HG03103 (cell line): ENCODE measurements around the gene CORO2B.

Experiments
- ATAC-seq: cut with Tn5 transposase; IDR thresholded peaks from one replicate; pipeline ENCODE4 v1.9.1; 2021; ENCODE audit warnings: low read depth; ENCODE audit not compliant: unreplicated experiment

CORO2B gene

DNA sequence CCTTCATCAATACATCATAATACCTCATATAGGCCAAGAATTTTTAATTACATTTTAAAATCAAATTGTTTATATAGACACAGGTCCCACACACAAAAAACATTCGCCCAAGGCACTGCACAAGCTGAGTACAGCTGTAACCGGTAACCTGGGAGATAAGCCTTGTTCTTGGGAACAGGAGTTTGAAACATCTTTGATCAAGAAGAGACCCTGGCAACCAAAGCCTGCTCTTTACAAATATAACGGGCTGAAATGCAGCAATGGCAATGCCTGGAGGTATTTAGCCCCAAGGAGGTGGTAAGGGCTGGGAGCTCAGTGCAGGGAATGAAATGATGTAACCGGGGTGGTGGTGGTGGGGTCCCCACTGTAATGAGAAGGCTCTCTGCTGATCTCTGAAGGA lies 7.2 kb upstream of the CORO2B start:
- no peak for ATAC-seq

GRCh38 chr15:68572309-68572708 lies 6.5 kb upstream of the CORO2B start:
- no peak for ATAC-seq

- no peak for ATAC-seq
These were observed 5.9 kb upstream of the CORO2B start for GRCh38 chr15:68572921-68573320.

GRCh38 chr15:68574046-68574445 lies 4.7 kb upstream of the CORO2B start:
- no peak for ATAC-seq

DNA sequence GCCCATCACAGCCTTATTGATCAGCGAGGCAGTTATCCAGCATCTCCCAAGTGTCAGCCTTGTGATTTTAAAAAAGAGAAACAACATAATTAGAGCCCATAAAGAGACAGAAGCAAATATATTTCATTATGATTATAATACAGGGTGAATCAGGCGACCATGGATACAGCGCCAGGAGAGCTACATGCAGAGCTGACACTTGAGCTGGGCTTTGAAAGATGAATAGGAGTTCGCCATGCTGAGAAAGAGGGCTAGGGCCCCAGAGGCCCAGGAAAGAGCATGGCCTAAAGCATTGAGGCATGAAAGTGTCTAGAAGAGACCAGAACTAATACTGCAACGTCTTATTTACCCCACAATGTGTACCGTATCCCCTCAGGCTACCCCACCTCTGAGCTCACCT lies 4.2 kb upstream of the CORO2B start:
- no peak for ATAC-seq

GRCh38 chr15:68576235-68576892 lies 2.4 kb upstream of the CORO2B start:
- no peak for ATAC-seq

DNA sequence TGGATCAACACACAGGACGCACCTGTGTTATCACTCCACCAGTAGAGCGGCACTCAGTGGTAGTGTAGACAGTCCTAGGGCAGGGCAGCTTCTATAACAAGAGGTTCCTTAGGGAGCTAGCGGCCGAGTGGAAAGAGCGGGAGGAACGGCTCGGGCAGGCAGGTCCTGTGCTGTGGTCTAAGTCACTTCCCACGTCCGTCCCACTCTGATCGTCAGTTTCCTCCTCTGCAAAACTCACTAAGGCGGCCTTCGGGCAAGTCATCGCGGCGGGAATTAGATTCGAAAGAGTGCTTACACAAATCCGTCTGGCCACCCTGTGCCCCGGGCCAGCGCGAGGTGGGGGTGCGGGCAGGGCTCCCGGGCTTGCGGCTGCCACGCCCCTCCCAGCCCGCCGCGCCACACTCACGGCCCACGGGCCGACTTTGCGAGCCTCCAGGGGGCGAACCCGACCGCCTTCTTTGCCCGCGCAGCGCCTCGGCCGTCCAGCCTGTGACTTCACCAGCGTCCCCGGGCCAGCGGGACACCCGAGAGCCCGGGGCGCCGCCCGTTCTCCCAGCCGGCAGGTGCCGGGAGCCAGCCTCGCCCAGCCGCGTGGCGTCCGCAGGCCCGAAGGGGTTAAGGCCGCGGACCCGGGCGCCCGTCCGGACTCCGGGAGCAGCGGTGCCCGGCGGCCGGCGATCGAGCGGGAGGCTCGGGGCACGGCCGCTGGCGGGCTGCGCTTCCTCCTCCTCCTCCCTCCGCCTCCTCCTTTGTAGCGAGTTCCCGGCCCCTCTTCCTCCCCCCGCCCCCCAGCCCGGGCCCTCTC lies 416 bp upstream of the CORO2B start:
- no peak for ATAC-seq

- ATAC-seq, result no peak
These were observed 1.5 kb downstream of the CORO2B start for GRCh38 chr15:68580026-68580882.

GRCh38 chr15:68580883-68581155 lies 2.0 kb downstream of the CORO2B start:
- ATAC-seq, result no peak

DNA sequence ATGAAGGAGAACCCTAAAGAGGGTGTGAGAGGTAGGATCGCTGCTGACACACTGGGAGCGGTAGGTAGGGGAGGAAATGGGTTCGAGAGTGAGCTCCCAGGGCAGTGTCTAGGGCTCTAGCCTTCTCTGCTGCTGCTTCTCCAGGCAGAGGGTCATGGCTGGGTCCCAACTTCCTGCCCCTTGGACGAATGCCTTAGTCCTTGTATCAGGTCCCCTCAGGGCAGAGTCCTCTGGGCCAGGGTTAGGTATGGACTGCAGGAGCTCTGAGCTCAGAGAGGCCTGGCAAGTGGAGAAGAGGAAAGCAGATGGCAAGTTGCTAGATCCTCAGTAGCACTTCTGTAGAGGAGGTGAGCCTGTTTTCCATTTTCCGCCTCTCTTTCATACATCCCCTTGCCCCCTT lies 2.9 kb downstream of the CORO2B start:
- ATAC-seq, result no peak

- no peak for ATAC-seq
These were observed 3.4 kb downstream of the CORO2B start for GRCh38 chr15:68582236-68582635.

GRCh38 chr15:68582864-68583263 lies 4.1 kb downstream of the CORO2B start:
- no peak for ATAC-seq

- no peak for ATAC-seq
These were observed 4.5 kb downstream of the CORO2B start for GRCh38 chr15:68583321-68583720.

- no peak for ATAC-seq
These were observed 5.4 kb downstream of the CORO2B start for GRCh38 chr15:68583936-68584755.

GRCh38 chr15:68584756-68585573 lies 6.2 kb downstream of the CORO2B start:
- ATAC-seq, result no peak

DNA sequence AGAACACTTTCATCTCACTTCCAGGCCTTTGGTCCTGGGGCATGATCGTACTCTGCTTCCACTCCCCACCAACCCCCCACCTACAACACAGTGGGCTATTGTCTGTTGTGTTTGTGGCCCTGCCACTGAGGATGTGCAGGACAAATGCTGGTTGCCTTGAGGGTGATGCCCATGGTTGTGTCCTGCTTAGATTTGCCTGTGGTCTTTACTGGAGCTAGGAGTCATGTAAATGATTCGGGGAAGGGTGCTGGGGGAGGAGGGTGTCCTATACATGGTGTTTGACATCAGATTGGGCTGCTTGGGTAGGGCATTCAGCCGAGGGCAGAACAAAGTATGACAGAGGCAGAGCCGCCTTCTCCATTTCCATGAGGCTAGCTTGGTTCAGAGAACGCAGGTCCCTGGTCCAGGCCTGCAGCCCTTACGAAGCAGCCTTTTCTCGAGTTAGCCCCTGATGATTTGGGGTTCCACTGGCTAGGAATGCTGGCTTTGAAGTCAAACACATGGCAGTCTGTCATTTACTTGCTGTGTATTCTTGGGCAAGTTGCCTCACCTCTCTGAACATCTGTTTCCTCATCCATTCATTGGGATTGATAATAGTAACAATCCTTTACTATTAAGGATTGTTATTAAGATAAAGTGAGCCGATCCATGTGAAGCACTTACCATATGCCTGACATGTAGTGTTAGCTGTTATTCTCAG lies 6.9 kb downstream of the CORO2B start:
- no peak for ATAC-seq

DNA sequence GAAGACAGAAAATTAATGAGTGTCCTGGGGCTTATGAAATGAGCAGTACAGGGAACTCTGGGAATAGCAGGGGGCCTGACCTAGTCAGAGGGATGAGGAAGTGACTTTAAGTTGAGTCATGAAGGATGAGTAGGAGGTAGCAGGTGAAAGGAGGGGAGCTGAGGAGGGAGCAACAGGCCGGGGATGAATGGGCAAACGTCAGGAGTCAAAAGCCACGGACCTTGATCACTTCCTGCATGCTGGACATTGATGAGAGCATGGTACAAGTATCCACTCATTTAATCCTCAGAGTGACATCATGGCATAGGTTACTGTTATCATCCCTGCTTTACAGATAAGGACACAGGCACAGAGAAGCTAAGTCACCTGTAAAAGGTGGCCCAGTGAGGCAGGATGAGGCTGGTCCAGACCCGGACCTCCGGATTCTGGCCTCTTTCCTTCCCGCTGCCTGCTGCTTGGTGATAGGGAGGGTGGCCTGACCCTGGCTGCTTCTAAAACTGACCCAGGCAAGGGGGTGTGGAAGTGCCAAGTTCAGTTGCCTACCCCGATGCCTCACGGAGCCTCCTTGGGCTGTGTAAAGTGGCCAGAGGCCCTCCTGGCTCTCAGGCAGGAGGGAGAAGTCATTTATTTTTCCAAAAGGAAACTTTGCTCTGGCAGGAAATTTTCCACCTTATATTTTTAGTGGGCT lies 7.6 kb downstream of the CORO2B start:
- ATAC-seq, result no peak

- no peak for ATAC-seq
These were observed 9.1 kb downstream of the CORO2B start for GRCh38 chr15:68587769-68588385.
